NCI-H187 treated with DMSO at 0.1 percent for 48 hours (cell line): ENCODE data around the gene TRPV4.

ENCODE experiments used
- DNase-seq: peaks from one replicate; lab custom pipeline; 2025; lab: John Stamatoyannopoulos, UW

Gene TRPV4

DNA sequence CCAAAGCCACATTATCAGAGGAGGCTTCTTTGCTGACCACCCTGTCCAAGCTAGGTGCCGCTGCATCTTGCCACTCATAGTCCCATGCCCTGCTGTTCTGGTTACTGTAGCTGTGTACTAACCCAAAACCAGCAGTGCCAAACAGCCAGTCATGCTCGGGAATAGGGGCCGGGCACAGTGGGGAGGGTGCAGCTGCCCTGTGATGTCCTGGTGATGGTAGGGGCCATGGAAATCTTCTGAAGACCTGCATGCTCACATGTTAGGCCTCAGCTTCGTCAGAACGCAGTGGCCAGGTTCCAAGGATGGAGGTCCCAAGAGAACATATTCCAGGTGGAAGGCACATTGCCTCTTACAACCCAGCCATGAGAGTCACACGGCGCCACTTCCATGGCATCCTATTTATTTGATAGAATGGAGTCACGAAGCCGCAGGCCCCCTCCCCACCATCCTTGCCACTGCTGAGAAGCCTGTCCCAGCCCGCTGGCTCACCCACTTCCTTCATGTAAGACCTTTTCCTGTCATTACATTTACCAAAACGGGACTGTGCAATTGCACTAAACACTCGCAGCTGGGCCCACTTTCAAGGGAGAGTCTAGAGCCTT is 71.0 kb downstream of the TRPV4 start:
- no peak for DNase-seq

DNA sequence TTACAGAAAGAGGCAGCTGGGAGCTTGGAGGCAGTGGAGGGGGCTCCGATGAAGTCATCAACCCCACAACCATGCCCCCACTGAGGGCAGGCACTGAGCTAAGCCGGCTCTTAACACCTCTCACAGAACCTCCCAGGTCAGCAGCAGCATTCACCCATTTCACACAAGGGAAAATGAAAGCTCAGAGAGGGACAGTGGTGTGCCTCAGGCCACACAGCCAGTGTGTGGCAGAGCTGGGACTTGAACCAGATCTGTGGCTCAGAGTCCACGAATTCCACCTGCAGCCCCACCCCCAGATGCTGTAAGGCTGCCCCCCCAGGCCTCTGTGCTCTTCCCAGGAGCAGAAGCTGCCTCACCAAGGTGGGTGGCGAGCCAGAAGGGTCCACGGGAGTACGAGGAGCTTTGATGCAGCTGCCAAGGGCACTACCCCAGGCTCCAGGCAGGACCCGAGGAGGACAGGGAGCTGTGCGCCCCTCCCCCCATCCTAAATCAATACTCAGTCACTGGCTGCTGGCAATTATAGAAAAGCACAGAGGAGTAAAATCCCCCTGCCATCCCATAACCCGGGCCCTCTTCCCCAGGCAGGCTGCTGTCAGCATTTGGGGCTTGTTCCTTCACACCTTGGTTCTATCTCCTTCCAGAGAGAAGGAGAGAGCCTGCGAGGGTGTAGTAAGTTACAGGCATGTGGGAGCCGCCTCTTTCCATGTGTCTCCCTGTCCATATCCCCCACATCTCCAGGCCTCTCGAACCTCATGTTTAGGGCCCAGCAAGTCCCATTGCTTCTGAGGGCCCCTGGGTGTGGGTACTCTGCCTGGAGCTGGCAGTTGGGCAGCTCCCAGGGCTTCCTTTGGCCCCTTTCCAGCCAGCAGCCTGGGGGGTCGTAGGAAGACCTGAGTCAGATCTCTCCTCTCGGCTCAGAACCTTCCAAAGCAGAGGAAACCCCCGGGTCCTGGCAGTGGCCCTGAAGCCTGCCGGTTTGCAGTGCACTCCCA is 72.0 kb downstream of the TRPV4 start:
- no peak for DNase-seq

GRCh38 chr12:109760031-109760929 is 72.9 kb downstream of the TRPV4 start:
- DNase-seq, result no peak

DNA sequence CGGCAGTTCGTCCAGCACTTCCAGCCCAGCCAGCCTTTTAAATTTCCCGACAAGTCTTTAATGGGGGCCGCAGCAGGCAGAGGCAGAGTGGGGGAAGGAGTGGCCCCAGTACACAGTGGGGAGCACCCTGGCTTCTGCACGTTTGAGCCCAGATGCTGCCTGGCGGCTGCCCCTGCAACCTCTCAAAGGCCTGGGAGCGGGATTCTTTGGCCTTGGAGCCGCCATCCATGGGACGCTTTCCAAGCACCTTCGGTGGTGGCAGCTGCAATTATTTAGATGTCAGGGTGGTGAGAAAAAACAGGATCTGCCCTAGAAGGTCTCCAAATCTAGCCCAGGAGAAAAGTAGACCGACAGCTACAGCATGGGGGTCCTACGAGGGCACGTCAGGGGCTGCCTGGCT is 73.6 kb downstream of the TRPV4 start:
- no peak for DNase-seq

- no peak for DNase-seq
Observed at GRCh38 chr12:109758426-109759420, 74.5 kb downstream of the TRPV4 start.

DNA sequence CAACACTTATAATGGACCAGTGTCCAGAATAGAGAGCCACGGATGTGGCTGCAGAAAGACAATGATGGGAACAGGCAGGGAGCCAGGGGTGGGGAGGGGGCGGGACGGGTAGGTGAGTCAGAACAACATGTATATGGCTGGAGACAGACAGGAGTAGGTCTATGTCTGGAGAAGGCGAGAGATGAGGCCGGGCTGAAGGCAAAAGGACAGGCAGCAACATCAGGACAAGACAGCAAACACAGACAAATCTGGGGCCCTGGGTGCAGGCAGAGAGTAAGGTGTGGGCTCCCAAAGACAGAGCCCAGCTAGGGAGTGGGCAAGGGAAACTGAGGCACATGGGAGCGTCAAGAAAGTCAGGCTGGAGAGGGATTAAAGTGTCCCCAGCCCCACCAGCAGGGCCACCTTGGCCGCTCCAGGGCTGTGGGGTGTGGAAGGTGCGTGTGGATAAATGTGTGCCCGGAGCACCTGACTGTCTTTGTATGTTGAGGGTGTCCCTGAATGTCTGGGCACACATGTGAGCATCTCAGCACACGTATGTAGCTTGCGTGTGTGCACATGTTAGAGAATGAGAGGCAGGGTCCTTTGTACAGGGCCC is 75.4 kb downstream of the TRPV4 start:
- no peak for DNase-seq

DNA sequence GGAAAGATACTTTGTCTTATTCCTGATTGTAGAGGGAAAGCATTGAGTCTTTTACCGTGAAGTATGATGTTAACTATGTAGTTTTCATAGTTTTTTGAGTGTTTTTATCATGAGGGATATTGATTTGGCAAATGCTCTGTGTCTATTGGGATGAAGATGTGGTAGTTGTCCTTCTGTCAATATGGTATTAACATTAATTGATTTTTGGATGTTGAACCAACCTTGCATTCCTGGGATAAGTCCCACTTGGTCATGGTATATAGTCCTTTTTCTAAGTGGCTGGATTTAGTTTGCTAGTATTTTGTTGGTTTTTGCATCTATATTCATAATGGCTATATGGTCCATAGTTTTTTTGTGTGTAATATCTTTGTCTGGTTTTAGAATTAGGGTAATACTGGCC is 76.7 kb downstream of the TRPV4 start:
- no peak for DNase-seq

DNA sequence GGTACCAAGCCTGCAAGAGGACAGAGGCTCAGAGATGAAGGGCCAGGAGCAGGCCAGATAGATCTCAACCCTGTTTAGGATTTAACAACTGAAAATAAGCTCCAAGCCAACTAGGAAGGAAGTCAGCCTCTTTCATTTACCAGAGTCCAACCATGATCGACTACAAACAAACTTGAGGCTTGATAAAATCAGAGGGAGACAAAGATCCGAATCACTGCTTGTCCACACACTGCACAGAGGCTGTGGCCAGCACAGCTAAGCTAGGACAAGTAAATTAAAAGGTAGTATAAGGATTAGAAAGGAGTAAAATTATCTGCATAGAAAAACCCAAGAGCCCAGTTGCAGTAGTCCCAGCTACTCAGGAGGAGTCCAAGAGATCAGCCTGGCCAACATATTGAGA is 79.2 kb downstream of the TRPV4 start:
- no peak for DNase-seq

DNA sequence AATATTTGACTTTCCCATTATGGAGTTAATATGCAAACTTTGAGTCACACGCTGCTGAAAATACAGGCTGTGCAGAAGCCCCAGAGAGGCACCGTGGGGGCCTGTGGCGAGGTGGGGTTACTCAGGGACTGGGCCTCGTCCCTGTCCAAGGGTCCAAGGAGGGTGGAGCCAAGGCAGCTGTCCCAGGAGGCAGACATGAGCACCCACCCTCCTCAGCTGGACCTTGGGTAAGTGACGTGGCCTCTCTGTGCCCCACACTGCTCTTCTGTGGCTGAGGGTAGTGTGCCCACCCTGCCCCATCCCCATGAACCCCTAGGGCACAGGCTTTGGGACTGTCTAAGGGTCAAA is 80.2 kb downstream of the TRPV4 start:
- no peak for DNase-seq

DNA sequence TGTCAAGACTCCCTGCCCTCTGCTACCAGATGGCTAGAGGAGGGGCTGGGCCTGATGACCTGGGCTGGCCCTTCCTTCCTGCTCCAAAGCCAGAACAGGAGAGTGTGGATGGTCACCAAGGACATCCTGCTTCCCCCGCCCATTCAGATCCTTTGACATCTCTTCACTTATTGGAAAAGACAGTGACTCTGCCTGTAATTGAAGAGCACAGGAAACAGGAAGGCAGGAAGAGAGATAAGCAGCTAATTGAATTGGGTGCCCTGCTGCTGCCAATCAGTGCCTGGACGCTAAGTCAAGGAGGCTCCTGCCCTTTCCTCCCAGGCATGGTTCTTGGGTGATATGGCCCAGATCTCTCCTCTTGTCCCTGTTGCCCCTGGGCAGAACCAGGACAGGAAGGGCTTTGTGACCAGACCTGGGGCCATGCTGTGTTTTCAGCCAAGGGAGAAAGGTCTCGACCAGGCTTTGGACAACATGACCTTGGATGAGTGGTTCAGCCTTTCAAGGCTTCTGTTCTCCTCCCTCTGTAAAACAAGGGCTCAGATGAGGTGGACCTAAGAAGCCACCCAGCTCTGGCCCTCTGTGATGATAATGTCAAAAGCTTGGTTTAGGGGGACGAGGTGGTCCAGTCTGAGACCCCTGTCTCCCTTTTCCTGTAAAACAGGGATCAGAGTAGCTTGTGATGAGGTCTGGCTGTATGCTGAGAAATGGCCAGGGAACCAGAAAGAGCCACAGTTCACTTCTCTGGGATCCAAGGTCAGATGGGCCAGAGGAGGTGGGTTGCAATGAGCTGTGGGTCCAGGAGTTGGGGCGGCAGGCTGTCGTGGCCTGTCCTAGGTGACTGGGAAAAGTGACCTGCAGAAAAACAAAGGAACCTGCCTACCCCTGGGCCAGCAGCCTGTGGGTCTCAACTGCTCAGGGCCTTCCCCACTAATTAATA is 80.8 kb downstream of the TRPV4 start:
- DNase-seq, result no peak

DNA sequence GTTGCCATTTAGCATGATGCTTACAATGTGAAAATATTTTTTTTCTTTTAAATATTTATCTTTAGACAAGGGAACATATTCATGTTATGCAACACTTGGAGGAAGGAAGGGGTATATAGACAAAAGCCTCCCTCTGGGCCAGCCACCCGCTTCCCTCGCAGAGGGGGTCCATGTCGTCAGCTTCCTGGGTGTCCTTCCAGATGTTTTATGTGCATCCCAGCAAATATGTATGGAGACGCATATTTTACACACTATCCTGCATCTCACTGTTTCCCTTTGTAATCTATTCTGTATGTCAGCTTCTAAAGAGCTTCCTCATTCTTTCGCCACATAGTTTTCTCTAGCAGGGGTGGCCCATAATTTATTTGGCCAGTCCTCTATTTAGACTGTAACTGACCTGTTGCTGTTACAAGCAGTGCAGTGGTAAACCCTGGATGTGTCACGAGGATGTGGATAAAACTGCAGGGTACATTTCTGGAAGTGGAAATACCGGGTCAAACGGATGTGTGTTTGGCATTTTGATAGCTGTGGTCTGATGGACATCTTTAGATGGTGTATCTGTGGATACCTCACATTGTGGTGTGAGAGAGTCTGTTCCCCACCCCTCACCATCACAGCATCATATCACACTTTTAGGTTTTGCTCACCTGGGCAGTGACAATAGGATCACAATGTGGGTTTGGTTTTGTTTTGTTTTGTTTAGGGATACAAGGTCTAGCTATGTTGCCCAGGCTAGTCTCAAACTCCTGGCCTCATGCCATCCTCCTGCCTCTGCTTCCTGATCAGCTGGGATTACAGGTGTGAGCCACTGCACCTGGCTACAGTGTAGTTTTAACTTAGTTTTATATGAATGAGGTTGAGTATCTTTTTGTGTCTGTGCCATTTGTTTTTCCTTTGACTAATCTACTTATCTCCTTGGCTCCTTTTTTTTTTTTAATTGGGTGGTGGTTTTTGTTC is 87.9 kb downstream of the TRPV4 start:
- no peak for DNase-seq

DNA sequence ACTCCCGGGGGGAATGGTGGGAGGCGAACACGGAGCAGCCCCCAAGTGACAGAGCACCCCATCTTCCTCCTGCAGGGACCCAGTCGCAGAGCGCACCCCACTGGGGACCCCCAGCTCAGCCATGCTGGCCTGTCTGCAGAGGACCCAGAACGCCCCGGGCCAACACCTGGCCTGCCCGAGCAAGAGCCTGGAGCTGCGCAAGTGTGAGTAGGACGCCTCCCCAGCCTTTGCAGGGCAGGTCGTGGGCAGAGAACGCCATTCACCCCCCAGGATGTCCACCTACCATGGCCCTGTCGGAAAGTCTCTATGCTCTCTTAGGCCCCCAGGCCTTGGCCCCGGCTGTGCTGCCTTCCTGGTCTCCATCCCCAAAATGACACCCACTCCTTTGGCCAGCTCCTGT is 89.2 kb downstream of the TRPV4 start:
- DNase-seq, result no peak

DNA sequence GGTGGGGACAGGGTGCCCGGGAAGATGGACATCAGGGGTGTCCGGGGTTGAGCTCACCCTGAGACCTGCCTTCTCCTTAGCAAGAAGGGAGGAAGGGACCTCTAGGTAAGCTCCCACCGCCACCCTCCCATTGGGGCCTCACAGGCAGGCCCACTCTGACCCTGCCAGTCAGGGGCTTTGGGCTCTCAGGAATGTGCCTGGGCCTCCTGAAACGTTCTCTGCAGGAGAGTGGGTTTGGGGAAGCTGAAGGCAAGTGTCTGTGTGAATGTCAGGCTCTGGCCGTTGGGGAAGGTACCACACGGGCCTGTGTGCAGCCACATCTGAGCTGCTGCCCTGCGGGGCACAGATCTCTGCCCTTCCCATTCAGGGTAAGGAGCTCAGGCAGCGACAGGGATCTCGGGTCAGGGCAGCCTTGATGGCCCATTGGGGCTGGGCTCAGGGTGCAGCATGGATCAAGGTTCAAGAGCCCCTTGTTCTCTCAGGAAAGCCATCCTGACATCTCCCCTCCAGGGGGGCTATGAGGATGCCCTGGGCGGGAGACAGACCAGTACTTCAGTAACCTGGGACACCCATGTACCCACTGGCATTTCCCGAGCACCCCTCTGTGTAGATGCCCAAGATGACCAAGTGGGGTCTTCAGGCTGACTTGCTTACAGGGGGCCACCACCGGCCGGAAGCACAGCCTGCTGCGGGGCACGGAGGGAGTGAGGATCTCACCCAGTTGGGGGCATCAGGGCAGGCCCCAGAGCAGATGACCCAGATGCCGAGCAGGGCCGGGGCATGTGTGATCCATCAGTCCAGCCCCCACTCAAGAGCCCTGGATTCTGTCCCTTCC is 89.9 kb downstream of the TRPV4 start:
- no peak for DNase-seq

- no peak for DNase-seq
Observed at GRCh38 chr12:109741970-109742703, 91.1 kb downstream of the TRPV4 start.

DNA sequence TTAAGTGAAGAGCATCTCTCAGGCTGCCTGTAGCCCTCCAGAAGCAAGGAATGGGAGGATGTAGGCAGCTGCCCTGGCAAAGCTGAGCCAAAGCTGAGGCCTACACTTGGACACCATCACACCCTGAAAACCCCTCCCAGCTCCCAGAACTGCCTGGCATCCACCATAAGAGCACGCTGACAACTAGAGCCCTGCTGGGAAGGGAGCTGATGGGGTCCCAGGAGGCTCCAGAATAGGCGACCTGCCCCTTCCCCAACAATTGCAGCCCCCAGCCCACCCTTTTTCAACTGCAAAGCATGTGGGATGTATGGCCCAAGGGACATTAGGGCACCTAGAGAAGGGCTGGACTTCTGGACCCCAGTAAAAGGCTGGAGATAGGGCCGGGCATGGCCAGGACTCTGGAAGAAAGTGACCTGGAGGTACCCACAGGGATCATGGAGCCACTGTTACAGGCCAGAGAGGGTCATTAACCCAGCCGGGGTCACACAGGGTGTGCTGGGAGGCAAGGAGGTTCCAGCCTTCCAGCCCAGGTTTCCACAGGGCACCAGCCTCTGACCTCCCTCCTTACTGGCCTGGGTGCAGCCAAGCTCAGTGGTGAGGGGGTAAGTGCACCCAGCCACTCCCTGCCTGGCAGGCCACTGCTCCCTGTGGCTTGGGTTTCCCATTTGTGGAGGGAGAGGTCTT is 91.8 kb downstream of the TRPV4 start:
- DNase-seq, result no peak

DNA sequence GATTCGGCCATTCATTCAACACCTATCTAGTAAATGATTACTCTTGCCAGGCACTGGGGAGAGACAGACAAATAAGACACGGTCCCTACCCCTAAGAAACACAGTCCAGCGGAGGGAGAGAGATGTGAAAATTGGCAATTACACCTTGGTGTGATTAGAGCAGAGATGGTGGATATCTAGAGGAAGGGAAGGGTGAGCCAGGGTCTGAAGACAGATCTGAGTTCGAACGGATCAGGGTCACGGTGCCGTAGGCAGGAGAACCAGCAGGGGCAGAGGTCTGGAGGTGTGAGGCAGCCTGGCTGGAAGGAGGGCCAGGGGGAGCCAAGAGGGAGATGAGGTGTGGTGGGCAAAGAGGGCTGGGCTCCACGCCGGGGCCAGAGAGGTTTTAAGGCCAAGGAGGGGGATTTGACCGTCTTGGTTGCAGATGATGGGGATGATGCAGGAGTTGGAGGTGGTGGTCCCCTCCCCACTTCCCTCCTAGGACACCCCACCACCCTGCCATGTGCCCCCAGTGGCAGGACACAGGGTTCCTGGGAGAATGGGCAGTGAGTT is 92.4 kb downstream of the TRPV4 start:
- DNase-seq, result no peak
